OCI-M1 (cell line): Measurements from ENCODE around the gene TRIP6.
A peak's percentile ranks its signal among the peaks of the same experiment; 100 is the strongest.

Source experiments
- DNase-seq: peaks from one replicate; lab custom pipeline; 2025; lab: John Stamatoyannopoulos, UW

TRIP6 gene

DNA sequence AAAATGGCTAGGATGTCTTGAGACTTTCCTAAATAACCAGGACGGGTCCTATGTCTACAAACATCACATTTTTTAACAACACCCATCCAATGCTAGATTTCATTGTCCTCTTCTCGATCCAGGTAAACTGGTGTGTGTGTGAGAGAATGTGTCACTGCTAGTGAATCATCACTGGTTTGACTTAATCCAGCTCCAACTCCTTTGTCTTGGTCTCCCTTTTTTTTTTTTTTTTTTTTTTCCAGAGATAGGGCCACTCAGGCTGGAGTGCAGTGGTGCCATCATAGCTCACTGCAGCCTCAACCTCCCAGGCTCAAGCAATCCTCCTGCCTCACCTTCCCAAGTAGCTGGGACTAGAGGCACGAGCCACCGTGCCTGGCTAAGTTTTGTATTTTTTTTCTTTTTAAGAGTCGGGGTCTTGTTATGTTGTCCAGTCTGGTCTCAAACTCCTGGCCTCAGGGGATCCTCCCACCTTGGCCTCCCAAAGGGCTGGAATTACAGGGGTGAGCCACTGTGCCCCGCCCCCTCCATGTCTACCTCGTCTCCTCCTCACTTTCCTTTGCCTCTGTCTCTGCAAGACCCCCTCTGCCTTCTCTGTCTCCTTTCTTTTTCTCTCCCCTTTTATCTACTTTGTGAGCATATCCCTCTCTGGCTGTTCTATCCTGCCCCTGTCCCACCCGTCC is 24.5 kb downstream of the TRIP6 start:
- DNase-seq, result no peak

DNA sequence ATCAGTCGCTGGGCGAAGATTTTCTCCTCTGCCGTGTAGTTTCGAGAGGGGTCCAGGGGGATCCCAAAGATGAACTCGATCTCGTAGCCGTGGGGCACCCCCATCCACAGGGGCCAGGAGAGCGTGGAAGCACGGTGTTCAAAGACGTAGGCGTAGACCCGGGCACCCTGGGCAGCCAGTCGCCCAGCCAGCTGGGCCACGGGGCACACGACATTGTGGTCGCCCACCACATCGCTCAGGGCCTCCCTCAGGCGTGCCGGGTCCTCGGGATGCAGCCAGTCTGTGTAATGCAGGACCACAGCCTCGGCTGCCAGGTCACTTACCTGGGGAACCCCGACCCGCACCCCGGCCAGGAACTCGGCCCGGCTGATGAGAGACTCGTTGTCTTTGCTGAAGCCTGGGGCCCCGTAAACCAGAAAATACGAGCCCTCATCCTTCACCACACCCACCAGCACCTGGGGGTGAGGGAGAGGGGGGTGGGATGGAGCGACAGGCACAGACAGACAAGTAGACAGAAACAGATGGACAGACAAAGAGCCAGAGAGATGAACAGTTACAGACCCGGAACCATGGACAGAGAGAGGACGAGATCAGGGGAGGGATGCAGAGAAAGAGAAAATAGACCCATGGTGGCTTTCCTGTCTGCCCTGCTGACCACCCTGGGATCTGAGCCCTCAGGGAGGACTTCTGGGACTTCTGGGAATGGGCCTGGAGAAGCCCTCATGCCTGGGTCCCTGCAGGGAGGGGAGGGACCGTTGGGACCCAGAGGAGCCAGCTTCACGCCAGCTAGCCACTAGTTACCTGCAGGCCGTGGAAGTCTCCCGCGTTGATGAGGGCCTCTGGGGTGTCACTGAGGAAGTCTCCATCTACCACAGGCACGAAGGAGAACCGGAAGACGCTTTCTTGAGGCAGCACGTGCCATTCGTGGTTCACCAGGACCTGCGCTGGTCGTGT is 25.5 kb downstream of the TRIP6 start:
- no peak for DNase-seq

DNA sequence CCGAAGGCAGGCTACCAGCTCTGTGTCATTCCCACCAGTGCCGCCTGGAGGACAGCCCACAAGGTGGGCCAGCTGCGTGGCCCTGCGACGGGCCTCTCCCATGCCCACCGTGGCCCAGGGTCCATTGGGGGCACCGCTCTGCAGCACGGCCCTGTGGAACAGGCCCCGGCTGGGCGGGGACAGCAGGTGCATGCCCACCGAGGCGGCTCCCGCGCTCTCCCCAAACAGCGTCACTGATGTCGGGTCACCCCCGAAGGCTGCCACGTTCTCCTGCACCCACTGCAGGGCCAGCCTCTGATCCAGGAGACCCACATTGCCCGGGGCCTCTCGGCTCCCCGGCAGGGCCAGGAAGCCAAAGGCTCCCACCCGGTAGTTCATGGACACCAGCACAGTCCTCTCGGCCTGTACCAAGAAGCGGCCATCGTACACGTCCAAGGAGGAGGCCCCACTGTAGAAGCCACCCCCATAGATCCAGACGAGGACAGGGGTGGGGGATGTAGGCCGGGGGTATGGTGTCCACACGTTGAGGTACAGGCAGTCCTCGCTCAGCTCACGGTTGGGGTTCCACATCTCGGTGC is 26.2 kb downstream of the TRIP6 start:
- no peak for DNase-seq

DNA sequence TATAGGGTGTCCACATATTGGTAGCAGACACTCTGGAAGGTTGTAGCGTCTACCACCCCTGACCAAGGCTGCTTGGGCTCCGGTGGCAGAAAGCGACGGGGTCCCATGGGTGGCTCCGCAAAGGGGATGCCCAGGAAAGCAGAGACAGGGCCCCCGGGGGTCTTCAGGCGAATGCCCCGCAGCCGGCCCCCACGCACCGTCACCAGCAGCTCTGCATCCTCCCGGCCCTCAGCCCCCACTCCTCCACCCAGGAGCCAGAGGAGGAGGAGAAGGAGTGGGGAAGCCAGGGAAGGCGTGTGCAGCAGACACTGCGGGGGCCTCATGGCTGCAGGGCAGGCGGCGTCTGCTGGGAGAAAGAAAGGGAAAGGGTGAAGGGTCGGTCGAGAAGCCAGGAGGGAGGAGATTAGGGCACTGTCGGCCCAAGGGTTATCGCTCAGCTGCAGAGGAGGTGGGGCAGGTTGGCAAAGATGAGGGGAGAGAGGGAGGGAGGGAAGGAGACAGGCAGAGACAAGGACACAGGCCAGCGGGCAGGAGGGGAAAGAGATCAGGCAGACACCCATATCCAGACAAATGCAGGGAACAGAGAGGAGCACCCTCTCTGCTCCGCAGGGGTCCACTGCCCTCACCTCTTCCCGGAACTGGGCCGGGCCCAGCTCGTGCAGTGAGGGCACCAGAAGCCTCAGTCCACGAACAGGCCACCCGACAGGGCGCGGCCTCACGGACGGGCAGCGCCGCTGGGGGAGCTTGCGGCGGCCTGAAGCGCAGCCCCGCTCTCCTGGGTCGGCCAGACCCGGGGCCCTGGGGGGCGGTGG is 26.9 kb downstream of the TRIP6 start:
- peak; percentile 55 for DNase-seq

DNA sequence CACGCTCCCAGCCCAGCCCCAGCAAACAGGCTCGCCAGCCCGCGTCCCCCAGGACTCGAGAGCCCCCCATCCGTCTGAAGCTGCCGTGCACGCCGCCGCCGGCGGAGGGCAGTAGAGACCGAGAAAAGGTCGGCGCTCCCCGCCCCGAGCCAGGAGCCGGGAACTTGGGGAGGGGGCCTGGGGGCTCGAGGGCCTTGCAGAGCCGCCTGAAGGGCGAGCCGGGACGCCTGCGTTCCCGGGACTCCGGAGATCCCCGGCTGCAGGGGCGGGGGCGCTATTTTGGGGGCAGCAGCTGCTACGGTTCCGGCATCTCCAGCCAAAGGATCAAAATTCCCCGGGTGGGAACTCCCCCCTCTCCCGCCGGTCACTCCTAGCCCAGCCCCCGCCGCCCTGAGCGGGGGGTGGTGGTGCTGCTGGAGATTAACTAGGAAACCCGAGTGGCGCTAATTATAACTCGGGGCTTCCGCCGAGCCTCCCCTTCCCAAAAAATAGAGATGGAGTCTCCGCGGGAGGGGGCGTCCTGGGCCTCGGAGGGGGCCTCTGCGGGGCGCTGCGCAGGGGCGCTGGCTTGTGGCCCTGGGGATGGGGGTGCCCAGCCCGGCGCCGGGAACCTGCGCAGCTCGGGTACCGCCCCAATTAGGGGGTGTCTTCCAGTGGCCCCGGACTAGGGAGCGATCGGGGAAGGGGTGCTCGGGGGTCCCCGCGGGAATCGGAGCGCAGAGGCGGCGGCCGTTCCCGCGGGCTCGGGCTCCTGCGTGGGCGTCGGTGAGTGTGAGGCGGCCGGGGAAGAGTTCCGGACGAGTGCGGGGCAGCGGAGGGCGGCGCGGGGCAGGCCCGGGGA is 27.9 kb downstream of the TRIP6 start:
- DNase-seq, result peak; percentile 72

DNA sequence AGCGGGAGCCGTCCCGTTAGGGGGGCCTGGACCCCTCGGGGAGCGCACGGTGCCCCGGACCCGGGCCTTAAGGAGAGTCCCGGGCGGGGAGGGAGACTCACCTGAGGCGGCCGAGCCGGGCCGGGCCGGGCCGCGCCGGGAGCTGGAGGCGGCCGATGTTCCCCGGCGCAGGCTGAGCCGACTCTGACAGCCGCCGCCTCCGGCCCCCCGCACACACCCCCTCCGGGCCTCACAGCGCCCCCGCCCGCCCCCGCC is 28.4 kb downstream of the TRIP6 start, which contains the start of gene ACHE:
TSS of gene ACHE (minus strand) at position 188 of the 255 bp plus-strand sequence. CDS start 1,656 bp downstream, outside the sequence.
- no peak for DNase-seq

DNA sequence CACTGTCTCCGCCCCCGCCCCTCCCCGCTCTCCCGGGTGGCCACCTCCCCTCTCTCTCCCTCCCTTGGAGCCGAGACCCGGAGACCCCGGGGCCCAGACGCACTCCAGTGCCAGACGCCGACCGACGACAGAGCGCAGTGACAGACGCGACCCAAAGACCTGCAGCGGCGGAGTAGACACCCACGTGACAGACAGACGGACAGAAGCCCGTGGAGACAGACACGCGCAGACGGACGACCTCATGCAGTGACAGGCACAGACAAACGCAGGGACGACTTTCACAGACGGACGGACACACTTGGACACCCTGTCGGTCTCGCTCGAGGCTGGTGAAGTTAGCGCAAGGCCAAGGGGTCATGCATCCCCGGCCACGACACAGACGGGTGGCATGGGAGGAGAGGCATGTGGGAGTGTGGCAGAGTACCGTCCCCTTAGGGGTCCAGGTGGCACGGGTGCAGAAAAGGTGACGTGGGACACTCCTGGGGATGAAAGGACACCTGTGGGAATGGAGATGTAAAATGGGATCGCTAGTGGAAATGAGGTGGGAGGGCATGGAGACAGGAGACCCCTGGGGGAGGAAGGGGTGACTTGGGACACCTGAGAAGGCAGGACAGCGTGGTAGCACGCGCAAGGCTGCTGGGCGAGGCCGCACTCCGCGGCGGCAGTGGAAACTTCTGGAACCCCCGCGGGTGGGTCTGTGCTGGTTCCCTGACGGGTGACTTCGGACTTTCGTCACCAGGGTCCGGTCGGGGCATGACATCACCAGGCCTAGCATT is 29.0 kb downstream of the TRIP6 start:
- peak; percentile 36 for DNase-seq

DNA sequence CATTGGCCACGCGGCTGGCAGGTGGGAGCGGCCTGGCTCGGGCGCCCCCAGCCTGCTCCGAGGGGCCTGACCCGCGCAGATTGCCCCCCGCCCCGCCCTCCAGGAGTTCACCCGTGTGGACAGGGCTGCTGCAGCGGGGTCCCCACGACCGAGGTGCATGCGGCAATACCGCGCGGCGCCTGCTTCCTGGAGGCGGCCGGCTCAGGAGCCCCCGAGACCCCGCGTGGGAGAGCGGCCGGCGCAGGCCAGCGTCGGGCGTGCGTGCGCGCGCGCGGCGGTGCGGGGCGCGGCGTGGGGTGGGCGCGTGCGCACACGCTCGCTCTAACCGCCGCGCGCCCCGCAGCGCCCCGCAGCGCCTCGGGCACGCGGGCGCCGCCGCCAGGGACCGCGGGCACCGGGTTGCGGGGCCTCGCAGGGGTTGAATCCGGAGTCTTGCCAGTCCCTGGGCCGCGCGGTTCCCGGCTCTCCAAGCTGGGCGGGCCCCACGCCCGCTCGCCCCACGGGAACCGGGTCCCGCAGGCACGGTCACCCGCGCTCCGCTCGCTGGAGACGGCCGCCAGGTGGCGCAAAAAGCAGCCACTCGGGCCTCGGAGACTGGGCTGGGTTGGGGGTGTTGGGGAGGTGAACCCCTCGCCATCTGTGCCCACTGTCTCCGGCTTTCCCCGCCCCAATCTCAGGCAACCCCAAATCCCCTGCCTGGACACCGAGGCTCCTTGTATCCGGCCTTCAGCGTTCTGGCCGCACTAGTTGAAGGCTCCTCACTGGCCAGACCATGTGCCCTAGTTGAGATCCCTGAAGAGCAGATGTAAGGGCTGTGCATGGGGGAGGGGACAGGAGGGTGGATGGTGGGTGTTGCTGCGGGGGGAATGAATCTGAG is 29.8 kb downstream of the TRIP6 start:
- peak; percentile 57 for DNase-seq

DNA sequence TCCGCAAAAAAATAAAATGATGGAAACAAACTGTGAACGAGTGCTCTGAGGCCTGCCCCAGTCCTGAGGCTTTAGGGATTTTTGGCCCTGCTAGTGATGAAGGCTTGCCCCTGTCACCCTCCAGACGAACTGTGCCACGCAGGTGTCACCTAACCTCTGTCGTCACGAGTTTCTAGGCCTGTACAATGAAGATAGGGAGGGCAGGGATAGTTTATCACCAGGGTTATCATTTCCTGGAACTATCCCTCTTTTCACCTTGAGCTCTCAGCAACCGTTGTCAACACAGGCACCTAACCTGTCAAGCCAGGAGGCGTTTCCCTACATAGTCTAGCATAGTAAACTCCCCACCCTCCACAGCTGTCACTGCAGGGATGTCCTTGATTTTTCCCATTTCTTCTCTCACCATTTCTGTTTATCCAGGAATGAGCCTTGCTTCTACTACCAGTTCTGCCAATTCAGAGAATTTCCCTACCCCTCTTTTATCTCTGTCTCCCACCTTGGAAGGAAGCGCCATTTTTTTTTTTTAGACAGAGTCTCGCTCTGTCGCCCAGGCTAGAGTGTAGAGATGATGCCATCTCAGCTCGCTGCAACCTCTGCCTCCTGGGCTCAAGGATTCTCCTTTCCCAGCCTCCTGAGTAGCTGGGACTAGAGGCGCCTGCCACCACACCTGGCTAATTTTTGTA is 30.7 kb downstream of the TRIP6 start:
- no peak for DNase-seq

DNA sequence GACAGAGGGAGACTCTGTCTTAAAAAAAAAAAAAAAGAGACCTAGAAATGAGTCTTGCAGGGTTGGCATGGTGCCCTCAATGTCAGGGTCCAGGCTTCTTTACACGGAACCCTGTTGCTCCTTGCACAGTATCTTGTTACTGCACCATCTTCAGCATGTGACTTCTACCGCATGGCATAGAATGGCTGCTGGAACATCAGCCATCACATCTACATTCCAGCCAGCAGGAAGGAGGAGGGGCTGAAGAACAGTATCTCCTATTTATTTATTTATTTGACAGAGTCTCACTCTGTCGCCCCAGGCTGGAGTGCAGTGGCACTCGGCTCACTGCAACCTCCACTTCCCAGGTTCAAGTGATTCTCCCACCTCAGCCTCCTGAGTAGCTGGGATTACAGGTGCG is 32.2 kb downstream of the TRIP6 start:
- DNase-seq, result no peak

DNA sequence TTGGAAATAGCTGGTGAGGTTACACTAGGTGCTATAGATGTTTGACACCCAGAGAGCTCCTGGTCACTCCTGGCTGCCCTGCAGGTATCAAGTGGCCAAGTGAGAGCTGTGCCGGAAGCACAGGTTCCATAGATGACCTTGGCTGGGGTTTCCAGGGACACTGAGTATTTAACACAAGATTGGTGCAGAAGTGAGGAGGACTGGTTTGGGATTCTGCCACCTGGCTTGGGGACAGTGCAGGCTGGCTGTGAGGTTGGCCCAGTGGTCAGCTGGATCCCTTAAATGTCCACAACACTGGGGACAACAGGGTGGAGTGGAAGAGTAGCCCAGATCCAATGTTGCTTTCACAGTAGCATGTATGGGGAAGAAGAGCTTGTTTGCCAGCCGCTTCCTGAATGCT is 33.8 kb downstream of the TRIP6 start:
- no peak for DNase-seq

DNA sequence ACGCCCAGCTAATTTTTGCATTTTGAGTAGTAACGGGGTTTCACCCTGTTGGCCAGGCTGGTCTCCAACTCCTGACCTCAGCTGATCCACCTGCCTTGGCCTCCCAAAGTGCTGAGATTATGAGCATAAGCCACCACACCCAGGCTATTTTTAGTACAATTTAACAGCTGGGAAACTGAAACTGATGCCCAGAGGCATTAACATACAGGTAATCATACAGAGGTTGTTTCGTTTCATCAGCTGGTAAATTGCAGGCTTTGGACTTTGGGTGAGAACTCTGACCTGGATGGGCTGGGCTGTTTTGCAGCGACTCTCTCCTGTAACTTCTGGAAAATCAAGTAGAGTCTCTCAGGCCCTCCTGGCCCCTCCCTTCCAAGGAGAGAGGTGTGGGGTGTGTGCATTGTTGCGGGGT is 34.7 kb downstream of the TRIP6 start:
- DNase-seq, result no peak

DNA sequence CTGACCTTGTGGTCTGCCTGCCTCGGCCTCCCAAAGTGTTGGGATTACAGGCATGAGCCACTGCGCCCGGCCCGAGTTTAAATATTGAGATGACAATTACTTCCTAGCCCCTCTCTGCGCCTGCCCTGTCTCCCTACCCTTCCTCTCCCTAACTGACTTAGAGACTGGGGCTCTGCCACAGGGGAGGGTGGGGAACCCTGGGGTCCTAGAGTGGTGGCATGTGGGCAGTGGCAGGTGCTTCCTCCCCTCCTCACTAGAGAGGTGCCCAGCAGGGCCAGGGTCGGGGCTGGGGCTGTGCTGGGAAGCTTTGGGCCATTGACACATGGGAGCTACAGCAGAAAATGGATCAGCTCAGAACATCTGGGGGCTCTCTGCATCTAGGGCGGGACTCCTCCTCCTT is 35.5 kb downstream of the TRIP6 start:
- no peak for DNase-seq

DNA sequence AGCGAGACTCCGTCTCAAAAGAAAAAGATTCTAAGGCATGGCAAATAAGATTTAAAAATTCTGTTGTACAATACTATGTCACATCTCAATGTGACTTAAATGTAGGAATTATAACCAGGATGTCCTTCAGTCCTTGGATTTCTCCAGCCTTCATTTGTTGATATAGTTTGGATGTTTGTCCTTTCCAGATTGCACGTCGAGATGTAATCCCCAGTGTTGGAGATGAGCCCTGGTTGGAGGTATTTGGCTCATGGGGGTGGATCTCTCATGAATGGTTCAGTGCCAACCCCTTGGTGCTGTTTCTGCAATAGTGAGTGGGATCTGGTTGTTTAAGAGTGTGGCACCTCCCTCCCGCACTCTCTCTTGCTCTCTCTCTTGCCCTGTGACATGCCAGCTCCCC is 41.3 kb downstream of the TRIP6 start:
- no peak for DNase-seq

DNA sequence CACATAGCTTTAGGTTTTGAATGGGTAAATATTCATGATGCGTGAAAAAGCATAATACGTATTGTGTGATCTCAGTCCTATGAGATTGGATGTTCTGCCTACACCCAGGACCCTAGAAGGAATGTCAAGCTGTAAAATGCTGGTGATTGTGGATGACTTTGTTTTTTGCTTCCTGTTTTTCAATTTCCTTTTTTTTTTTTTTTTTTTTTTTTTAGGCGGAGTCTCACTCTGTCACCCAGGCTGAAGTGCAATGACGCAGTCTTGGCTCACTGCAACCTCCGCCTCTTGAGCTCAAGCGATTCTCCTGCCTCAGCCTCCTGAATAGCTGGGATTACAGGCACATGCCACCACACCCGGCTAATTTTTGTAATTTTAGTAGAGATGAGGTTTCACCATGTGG is 43.3 kb downstream of the TRIP6 start:
- peak; percentile 76 for DNase-seq

DNA sequence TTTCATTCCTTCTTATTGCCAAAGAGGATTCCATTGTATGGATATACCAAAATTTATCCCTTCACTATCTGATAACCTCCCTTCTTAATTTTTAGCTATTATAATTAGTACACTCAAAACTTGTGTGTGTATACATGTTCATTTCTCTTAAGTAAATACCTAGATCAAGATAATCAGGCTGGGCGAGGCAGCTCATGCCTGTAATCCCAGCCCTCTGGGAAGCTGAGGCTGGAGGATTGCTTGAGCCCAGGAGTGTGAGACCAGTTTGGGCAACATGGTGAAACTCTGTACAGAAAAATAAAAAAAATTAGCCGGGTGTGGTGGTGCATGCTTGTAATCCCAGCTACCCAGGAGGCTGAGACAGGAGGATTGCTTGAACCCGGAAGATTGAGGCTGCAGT is 44.3 kb downstream of the TRIP6 start:
- DNase-seq, result no peak

DNA sequence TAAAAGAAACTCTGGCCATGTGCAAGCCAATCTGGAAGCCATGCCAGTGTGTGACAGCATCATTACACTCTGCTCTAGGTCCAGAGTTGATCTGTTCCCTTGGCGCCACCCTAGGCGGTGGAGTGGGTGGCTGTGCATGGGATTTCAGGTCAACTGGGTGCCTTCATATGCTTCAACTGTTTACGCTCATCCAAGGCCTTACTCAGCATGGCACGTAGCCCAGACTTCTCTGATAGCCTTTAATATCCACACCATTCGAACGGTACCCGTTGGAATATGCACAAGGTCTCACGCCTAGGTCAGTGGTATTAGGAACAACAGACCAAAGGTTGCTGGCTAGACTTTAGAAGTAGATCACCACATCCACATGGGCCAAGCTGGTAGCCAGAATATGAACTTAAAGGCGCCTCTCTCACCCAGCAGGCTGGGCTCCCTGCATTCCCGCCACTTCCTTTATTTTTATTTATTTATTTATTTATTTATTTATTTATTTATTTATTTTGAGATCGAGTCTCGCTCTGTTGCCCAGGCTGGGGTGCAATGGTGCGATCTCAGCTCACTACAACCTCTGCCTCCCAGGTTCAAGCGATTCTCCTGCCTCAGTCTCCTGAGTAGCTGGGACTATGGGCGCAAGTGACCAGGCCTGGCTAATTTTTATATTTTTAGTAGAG is 47.2 kb downstream of the TRIP6 start:
- DNase-seq, result no peak

DNA sequence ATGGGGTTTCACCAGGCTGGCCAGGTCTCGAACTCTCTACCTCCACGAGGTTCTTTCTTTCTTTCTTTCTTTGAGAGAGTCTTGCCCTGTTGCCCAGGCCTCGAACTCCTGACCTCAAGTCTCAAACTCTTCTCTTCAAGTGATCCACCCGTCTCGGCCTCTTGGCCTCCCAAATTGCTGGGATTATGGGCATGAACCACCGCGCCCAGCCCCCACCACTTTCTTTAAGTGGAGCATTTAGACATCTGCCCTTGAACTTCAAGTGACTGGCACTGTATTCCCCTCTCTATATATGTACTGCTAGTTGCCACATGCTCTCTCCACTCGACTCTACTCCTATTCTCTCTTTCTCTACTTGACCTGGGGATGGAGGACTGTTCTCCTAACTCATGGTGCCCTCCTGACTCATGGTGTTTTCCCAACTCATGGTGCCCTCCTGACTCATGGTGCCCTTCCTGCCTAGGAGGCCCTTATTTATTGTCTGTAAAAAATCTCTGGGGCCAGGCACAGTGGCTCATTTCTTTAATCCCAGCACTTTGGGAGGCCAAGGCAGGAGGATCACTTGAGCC is 47.8 kb downstream of the TRIP6 start:
- DNase-seq, result no peak
